Endodermal cell (in vitro differentiated cells): ENCODE results near the gene BTG4. TPM values are rescaled to one million over a fixed set of nuclear protein-coding genes. Genes with fewer than 3 reads are reported as not detected.
A peak's percentile ranks its signal among the peaks of the same experiment; 100 is the strongest.

Experiments used
- DNase-seq: peaks from one replicate; pipeline ENCODE4 v3.0.0-alpha.2; 2017
- H3K27ac ChIP-seq: 2 replicates; pipeline ENCODE4 v1.5.1; 2013; ENCODE audit warnings: mild to moderate bottlenecking, low read depth, low read length, moderate library complexity
- H3K27me3 ChIP-seq: 2 replicates; pipeline ENCODE4 v1.6.1; 2013; ENCODE audit warnings: mild to moderate bottlenecking, low read length, moderate library complexity; ENCODE audit not compliant: insufficient read depth, control insufficient read depth, poor library complexity, severe bottlenecking
- H3K36me3 ChIP-seq: 2 replicates; pipeline ENCODE4 v1.7.0; 2013; ENCODE audit warnings: mild to moderate bottlenecking, low read length, moderate library complexity; ENCODE audit not compliant: control insufficient read depth, insufficient read depth
- H3K4me1 ChIP-seq: one replicate; pipeline ENCODE4 v1.7.0; 2013; ENCODE audit warnings: low read length; ENCODE audit not compliant: control insufficient read depth, insufficient read depth
- H3K4me3 ChIP-seq: 2 replicates; pipeline ENCODE4 v1.5.1; 2013; ENCODE audit warnings: mild to moderate bottlenecking, low read length, moderate library complexity
- H3K9ac ChIP-seq: 2 replicates; pipeline ENCODE4 v1.6.1; 2013; ENCODE audit warnings: mild to moderate bottlenecking, low read length, moderate library complexity; ENCODE audit not compliant: poor library complexity, severe bottlenecking; ENCODE audit errors: extremely low read depth
- H3K9me3 ChIP-seq: 2 replicates; pipeline ENCODE4 v1.6.1; 2013; ENCODE audit warnings: mild to moderate bottlenecking, low read length, moderate library complexity; ENCODE audit not compliant: control insufficient read depth
- H3K27ac Mint-ChIP-seq: 2 replicates; pipeline ENCODE4 v1.8.0; 2020; ENCODE audit warnings: mixed read lengths
- H3K27me3 Mint-ChIP-seq: 2 replicates; pipeline ENCODE4 v1.8.0; 2021; ENCODE audit warnings: mild to moderate bottlenecking, mixed read lengths; ENCODE audit not compliant: insufficient read depth
- H3K36me3 Mint-ChIP-seq: 2 replicates; pipeline ENCODE4 v1.8.0; 2020; ENCODE audit warnings: low read depth, mixed read lengths
- H3K4me1 Mint-ChIP-seq: 2 replicates; pipeline ENCODE4 v1.8.0; 2020; ENCODE audit warnings: mixed read lengths
- H3K4me3 Mint-ChIP-seq: 2 replicates; pipeline ENCODE4 v1.8.0; 2020; ENCODE audit warnings: mild to moderate bottlenecking, moderate library complexity, mixed read lengths
- H3K9me3 Mint-ChIP-seq: 2 replicates; pipeline ENCODE4 v1.8.0; 2020; ENCODE audit warnings: mild to moderate bottlenecking, mixed read lengths
- WGBS, 2 experiments: methylation state at CpG; one replicate each; pipeline versions ENCODE4 v1.1.5 to v1.1.7; 2013; ENCODE audit warnings: missing lambda C conversion rate in 2 of 2, mixed read lengths in 1 of 2; ENCODE audit not compliant: insufficient coverage in 1 of 2, insufficient read length in 1 of 2; 5-methylcytosine and 5-hydroxymethylcytosine counted together
- total RNA-seq, 2 donors: library from RNA; stranded (reverse); fragmentation: NEBNext Ultra II Directional in 1 of 2; extraction: Animal tissue kit (Norgen Biotek cat#: 25700) in 1 of 2; gene quantifications; 2 replicates in 1 of 2; 3 replicates in 1 of 2; pipeline ENCODE4 v1.2.1, GENCODE V29; 2021
- TF ChIP-seq, protein P1 (sequence below): fragments of 200-600 bp; sonication (generic); conservative IDR thresholded peaks from 2 replicates; pipeline ENCODE4 v1.5.0; 2021; ENCODE audit warnings: antibody characterized with exemption, mild to moderate bottlenecking

BTG4 gene
- total RNA-seq, 2 donors from 2014 or later: not detected

DNA sequence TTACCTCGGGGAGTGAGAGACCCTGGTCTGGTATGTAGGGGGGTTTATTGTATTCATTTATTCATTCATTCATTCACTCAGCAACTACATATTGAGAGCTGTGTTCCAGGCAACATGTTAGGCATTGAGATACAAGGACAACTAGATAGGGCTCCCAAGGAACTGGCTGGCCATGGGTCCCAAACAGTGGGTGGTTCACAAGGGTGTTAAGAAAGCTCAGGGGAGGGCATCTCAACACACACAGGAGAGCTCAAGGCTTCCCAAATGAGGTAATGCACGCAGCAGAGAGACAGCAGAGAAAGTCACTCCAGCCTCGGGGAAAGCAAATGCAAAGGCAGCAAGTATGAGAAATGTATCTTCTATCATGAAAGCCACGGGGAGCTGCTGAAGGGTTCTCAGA, 51.8 kb downstream of the BTG4 start:
- Histone ChIP-seq H3K27ac (no peak overlapping the region), H3K9ac (no peak overlapping the region), H3K4me1 (no peaks in the 10 kb centered on the region), H3K9me3 (no peaks in the 10 kb centered on the region), H3K36me3 (no peaks in the 10 kb centered on the region), H3K27me3 (peaks cover 19% of the 10 kb centered on the region), H3K4me3 (no peak overlapping the region)
- Mint-ChIP-seq H3K4me1 (peaks cover 1% of the 10 kb centered on the region), H3K36me3 (no peaks in the 10 kb centered on the region), H3K4me3 (no peak overlapping the region), H3K27ac (no peak overlapping the region), H3K9me3 (no peaks in the 10 kb centered on the region), H3K27me3 (peaks cover 63% of the 10 kb centered on the region)
- DNase-seq: no peak
- TF ChIP-seq, protein P1, sequence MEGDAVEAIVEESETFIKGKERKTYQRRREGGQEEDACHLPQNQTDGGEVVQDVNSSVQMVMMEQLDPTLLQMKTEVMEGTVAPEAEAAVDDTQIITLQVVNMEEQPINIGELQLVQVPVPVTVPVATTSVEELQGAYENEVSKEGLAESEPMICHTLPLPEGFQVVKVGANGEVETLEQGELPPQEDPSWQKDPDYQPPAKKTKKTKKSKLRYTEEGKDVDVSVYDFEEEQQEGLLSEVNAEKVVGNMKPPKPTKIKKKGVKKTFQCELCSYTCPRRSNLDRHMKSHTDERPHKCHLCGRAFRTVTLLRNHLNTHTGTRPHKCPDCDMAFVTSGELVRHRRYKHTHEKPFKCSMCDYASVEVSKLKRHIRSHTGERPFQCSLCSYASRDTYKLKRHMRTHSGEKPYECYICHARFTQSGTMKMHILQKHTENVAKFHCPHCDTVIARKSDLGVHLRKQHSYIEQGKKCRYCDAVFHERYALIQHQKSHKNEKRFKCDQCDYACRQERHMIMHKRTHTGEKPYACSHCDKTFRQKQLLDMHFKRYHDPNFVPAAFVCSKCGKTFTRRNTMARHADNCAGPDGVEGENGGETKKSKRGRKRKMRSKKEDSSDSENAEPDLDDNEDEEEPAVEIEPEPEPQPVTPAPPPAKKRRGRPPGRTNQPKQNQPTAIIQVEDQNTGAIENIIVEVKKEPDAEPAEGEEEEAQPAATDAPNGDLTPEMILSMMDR: no peak
- 88 to 93% methylated on average over 1 to 2 of the region's 4 CpGs for WGBS, 2 experiments

DNA sequence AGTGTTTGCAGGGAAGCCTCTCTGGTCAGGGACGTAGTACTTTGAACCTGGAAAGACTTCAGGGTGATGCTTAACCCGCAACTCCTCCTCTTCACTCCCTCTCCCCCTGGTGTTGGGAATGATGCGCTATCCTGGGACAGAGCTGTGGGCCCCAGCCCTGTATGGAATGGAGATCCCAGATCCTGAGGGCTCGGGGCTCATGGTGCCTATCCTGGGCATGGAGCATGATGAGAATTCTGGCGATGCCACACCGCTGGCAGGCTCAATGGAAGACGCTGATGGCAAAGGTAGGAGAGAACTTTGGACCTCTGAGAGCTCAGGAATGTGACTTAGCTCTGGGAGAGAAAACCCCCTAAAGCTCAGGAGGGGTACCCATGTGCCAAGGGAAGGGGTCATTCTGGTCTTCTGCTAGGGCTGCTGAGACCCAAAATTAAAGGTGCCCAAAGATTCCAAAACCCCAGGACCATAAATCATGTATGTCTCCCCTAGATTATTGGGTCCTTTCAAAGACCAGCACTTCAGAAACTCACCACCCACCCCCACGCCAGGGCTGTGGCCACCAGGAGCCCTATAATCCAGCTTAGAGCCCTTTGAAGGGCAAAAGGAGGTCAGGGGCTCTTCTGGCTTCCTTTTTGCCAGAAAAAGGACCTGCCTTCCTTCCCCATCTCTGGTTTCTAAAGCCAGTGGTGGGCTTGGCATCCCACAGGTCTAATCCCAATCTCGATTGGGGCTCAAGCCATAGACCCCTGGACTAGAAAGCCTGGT, 52.5 kb downstream of the BTG4 start:
- no peaks in the 10 kb centered on the region for H3K36me3 Mint-ChIP-seq
- Histone ChIP-seq H3K4me3 (no peak overlapping the region), H3K9me3 (no peaks in the 10 kb centered on the region), H3K9ac (no peak overlapping the region), H3K36me3 (no peaks in the 10 kb centered on the region), H3K27me3 (peaks cover 22% of the 10 kb centered on the region), H3K4me1 (no peaks in the 10 kb centered on the region), H3K27ac (no peak overlapping the region)
- peaks cover 64% of the 10 kb centered on the region for H3K27me3 Mint-ChIP-seq
- peak; percentile 70 for DNase-seq
- WGBS, 2 experiments: 88 to 100% methylated on average over 3 to 9 of the region's 9 CpGs
- peaks cover 7% of the 10 kb centered on the region for H3K4me1 Mint-ChIP-seq
- TF ChIP-seq, protein P1: peak; percentile 60
- no peaks in the 10 kb centered on the region for H3K9me3 Mint-ChIP-seq
- no peak overlapping the region for H3K4me3 Mint-ChIP-seq
- H3K27ac Mint-ChIP-seq: no peak overlapping the region

DNA sequence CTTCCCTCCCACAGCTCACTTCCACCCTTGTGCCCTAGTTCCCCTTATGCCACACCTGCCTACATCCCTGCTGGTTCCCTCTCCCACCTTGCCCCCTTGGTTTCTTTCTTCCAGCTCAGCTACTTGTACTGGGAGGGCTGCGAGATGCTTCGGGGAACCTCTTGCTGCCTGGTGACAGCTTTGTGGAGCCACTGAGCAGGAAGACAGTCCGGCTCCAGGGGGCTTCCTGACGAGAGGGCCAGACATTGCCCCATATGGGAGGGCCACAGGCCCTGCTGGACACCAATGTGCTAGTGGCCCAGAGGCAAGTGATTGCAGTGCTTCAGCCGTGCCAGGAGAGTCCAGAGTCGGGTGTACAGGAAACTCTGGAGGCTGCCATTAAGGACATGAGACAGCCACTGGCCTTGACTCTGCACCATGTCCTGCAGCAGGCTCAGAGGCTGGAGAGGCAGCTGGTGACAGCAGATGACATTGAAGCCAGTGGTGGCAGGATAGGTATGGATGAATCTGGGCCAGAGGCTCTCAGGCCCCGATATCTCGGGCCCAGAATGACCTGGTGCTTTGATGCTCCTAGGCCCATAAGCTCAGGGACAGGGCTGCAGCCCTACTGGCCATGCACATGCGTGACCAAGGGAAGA, 54.3 kb downstream of the BTG4 start:
- no peaks in the 10 kb centered on the region for H3K9me3 ChIP-seq
- H3K4me3 ChIP-seq: no peak overlapping the region
- no peak overlapping the region for H3K9ac ChIP-seq
- no peaks in the 10 kb centered on the region for H3K36me3 ChIP-seq
- no peak overlapping the region for H3K4me3 Mint-ChIP-seq
- TF ChIP-seq, protein P1: no peak
- no peaks in the 10 kb centered on the region for H3K4me1 ChIP-seq
- H3K27ac ChIP-seq: no peak overlapping the region
- DNase-seq: no peak
- H3K36me3 Mint-ChIP-seq: no peaks in the 10 kb centered on the region
- WGBS, 2 experiments: 88 to 93% methylated on average over 7 to 9 of the region's 9 CpGs
- peaks cover 71% of the 10 kb centered on the region for H3K27me3 Mint-ChIP-seq
- peaks cover 22% of the 10 kb centered on the region for H3K27me3 ChIP-seq
- peaks cover 7% of the 10 kb centered on the region for H3K4me1 Mint-ChIP-seq
- H3K27ac Mint-ChIP-seq: no peak overlapping the region
- no peaks in the 10 kb centered on the region for H3K9me3 Mint-ChIP-seq
